BJ (cell line): ENCODE measurements around the gene SSNA1. TPM values are rescaled to one million over a fixed set of nuclear protein-coding genes. Genes with fewer than 3 reads are reported as not detected.

Source experiments
- CTCF ChIA-PET: fragments of 350-600 bp; formaldehyde crosslinking; extraction: SDS; loops from one replicate; lab custom pipeline; 2021; ENCODE audit warnings: antibody characterized with exemption, inconsistent platforms; lab: Yijun Ruan, JAX
- POLR2A ChIA-PET: fragments of 300-600 bp; sonication (Branson Sonifier 250); formaldehyde crosslinking; extraction: SDS; loops from one replicate; lab custom pipeline; 2021; ENCODE audit warnings: antibody characterized with exemption; lab: Charles Lee
- DNase-seq: peaks from one replicate; pipeline ENCODE4 v3.0.0-alpha.2; 2011; ENCODE audit warnings: low read depth
- H3K27me3 ChIP-seq: 2 replicates; pipeline ENCODE4 v1.6.0; 2011; ENCODE audit warnings: low read length; ENCODE audit not compliant: control insufficient read depth, insufficient read depth
- H3K36me3 ChIP-seq: 2 replicates; pipeline ENCODE4 v1.5.1; 2011; ENCODE audit warnings: low read length; ENCODE audit not compliant: control insufficient read depth, insufficient read depth
- H3K4me3 ChIP-seq: 2 replicates; pipeline ENCODE4 v1.5.1; 2011; ENCODE audit warnings: low read depth, mild to moderate bottlenecking, control low read depth, low read length
- polyA plus RNA-seq: library from polyadenylated mRNA; depleted of rRNA; stranded (reverse); fragments of >200 nt; gene quantifications from 2 replicates; pipeline ENCODE4 v1.2.3, GENCODE V29; 2011
- TF ChIP-seq, protein P1 (sequence below): IDR thresholded peaks from 2 replicates; pipeline ENCODE4 v1.5.1; 2011; ENCODE audit warnings: low read depth, mild to moderate bottlenecking, control low read depth, inconsistent platforms, low read length, moderate library complexity; ENCODE audit not compliant: insufficient read depth

The SSNA1 gene
- polyA plus RNA-seq, 1 experiment: 81.4 TPM

DNA sequence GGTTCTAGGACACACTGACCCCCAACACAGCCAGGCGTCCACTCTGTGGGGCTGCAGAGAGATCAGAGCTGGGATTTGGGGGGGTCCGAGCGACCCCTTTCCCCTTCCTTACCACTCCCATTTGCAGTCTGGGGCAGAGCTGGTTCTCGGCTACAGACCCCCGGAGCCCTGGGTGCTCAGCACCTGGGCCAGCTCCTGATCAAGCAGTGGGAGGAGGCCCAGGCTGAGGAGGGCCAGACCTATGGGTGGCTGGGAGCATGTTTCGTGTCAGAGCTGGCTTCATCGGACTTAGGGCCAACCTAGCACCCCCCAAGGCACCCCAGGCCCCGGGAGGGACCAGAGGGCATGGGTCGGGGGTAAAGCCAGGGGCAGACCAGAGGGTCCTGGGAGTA lies 42.0 kb upstream of the SSNA1 start:
- 0 out of 2 replicates have a peak, but pooled peaks cover 3% of the 10 kb centered on the region for H3K27me3 ChIP-seq
- no peaks in the 10 kb centered on the region for H3K36me3 ChIP-seq
- H3K4me3 ChIP-seq: no peak overlapping the region
- no peak for DNase-seq
- ChIA-PET CTCF (interaction anchor here (0.9 kb wide), 1 partner anchor 10 kb away, joined by 3 read pairs; no protein-coding TSS in a partner anchor), POLR2A (no interaction called here)
- TF ChIP-seq, protein P1, sequence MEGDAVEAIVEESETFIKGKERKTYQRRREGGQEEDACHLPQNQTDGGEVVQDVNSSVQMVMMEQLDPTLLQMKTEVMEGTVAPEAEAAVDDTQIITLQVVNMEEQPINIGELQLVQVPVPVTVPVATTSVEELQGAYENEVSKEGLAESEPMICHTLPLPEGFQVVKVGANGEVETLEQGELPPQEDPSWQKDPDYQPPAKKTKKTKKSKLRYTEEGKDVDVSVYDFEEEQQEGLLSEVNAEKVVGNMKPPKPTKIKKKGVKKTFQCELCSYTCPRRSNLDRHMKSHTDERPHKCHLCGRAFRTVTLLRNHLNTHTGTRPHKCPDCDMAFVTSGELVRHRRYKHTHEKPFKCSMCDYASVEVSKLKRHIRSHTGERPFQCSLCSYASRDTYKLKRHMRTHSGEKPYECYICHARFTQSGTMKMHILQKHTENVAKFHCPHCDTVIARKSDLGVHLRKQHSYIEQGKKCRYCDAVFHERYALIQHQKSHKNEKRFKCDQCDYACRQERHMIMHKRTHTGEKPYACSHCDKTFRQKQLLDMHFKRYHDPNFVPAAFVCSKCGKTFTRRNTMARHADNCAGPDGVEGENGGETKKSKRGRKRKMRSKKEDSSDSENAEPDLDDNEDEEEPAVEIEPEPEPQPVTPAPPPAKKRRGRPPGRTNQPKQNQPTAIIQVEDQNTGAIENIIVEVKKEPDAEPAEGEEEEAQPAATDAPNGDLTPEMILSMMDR: no peak

DNA sequence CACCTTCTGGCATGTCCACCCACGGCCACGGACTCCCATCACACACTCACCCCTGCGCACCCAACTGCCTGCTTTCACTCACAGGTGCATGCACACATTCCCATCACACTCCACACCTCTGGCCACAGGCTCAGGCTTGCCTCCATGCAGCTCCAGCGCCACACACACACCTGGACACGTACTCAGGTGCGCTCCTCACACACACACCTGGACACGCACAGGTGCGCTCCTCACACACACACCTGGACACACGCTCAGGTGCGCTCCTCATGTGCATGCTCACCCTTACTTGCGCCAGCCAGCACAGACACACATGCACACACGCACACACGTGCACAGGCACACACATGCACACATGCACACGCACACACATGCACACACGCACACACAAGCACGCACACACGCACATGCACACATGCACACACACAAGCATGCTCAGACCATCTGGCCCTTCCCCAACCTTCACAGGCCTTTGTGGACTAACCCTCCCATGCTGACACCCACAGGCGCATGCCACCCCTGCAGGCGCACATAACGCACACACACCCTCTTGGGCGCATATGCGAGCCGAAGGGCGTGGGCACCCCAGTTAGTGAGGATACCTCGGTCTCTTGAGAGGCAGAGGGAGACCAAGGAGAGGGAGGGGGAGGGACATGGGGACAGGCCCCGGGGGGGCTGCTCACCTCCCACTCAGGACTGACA lies 41.2 kb upstream of the SSNA1 start:
- CTCF ChIA-PET: no interaction called here
- H3K36me3 ChIP-seq: no peaks in the 10 kb centered on the region
- DNase-seq: no peak
- no peak overlapping the region for H3K4me3 ChIP-seq
- TF ChIP-seq, protein P1: no peak
- POLR2A ChIA-PET: no interaction called here
- H3K27me3 ChIP-seq: 0 out of 2 replicates have a peak, but pooled peaks cover 3% of the 10 kb centered on the region

DNA sequence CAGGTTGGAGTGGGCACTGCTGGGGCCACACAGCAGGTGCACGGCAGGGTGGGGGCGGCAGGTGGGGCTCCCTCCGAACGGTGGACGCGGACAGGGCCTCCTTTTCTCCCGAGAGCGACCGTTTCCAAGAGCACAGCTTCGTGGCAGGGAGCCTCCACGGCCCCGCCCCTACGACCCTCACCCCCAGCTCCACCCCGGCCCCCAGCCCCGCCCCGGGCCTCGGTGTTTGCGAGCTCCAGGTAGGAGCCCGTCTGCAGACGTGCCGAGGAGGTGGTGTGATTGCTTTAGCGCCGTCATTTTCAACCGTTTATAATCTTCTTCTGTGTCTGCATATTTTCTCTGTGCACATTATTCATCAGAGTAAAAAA lies 40.7 kb upstream of the SSNA1 start:
- no peak overlapping the region for H3K4me3 ChIP-seq
- H3K36me3 ChIP-seq: no peaks in the 10 kb centered on the region
- no peak for DNase-seq
- TF ChIP-seq, protein P1: no peak
- H3K27me3 ChIP-seq: 0 out of 2 replicates have a peak, but pooled peaks cover 3% of the 10 kb centered on the region
- ChIA-PET CTCF (no interaction called here), POLR2A (no interaction called here)

DNA sequence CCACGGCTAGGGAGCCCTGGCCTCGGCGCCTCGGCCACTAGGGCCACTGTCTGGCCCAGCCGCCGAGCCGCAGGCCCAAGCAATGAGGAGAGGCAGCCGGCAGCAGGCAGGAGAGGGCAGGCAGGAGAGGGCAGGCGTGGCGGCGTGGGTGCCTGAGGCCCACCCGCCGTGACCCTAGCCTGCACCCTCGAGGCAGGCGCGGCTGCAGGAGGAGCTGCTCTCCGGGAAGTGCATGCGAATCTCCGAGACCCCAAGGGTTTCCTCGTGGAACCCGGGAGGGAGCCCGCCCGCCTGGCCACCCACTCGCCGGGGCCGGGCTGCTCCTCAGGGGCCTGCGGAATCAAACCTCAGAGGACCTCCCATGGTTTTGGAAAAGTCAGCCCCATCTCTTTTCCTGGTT lies 40.2 kb upstream of the SSNA1 start:
- TF ChIP-seq, protein P1: no peak
- POLR2A ChIA-PET: no interaction called here
- Histone ChIP-seq H3K36me3 (no peaks in the 10 kb centered on the region), H3K27me3 (0 out of 2 replicates have a peak, but pooled peaks cover 3% of the 10 kb centered on the region), H3K4me3 (no peak overlapping the region)
- CTCF ChIA-PET: no interaction called here
- DNase-seq: no peak

DNA sequence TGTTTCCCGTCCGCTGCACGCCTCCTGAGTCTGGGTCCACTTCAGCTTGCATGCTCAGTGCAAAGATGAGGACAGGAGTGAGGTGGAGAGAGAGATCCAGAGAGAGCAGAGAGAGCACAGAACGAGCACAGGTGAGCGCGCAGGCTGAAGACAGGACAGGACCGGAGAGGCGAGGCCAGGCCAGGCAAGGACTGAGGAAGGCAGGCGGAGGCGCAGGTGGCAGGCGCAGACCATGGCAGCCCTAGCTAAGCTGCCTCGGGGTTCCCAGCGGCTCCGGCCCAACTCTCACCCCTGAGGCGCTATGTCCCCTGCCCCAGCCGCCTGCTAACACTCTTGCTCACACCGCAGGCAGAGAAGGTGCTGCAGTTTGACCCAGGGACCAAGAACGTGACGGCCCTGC lies 39.8 kb upstream of the SSNA1 start:
- no peak for DNase-seq
- no peak overlapping the region for H3K4me3 ChIP-seq
- no peaks in the 10 kb centered on the region for H3K36me3 ChIP-seq
- POLR2A ChIA-PET: no interaction called here
- TF ChIP-seq, protein P1: no peak
- CTCF ChIA-PET: no interaction called here
- H3K27me3 ChIP-seq: 0 out of 2 replicates have a peak, but pooled peaks cover 3% of the 10 kb centered on the region
